ENCODE results near the gene PTK7.

The PTK7 gene

GRCh38 chr6:43207286-43207685 lies 131.2 kb downstream of the PTK7 start:
- DNase-seq (ENCODE audit: low read depth) = no peak

Measured in GM04503 (cell line).